M059J (cell line): Measurements from ENCODE around the gene MIER2. TPM values are rescaled to one million over a fixed set of nuclear protein-coding genes. Genes with fewer than 3 reads are reported as not detected.
A peak's percentile ranks its signal among the peaks of the same experiment; 100 is the strongest.
"Not testable (repeated sequence)": the region's sequence is repeated elsewhere in the genome, so short reads cannot be mapped to it uniquely, and the experiment has no call there.

Experiments
- DNase-seq: peaks from one replicate; pipeline ENCODE4 v3.0.0-alpha.2; 2012; ENCODE audit warnings: low read depth
- total RNA-seq: library from RNA; depleted of rRNA; stranded (reverse); fragments of >200 nt; shearing (Covaris generic); gene quantifications from 2 replicates; pipeline ENCODE4 v1.2.3, GENCODE V29; 2014; rRNA removed

The MIER2 gene
- total RNA-seq, 1 experiment from 2014 or later, result 17.9 TPM

GRCh38 chr19:283395-283794 is 61.2 kb downstream of the MIER2 start:
- DNase-seq, result no peak

GRCh38 chr19:282501-282900 is 62.1 kb downstream of the MIER2 start:
- no peak for DNase-seq

- DNase-seq, result no peak
These were observed 62.6 kb downstream of the MIER2 start for GRCh38 chr19:281992-282391.

- no peak for DNase-seq
These were observed 63.3 kb downstream of the MIER2 start for GRCh38 chr19:281156-281853.

- DNase-seq, result no peak
These were observed 64.0 kb downstream of the MIER2 start for GRCh38 chr19:280541-281009.

- no peak for DNase-seq
These were observed 64.9 kb downstream of the MIER2 start for GRCh38 chr19:279656-280055.

- DNase-seq, result no peak
These were observed 65.4 kb downstream of the MIER2 start for GRCh38 chr19:279231-279630.

- DNase-seq, result peak; percentile 44
These were observed 66.9 kb downstream of the MIER2 start for GRCh38 chr19:277581-278165.

GRCh38 chr19:277131-277530 is 67.5 kb downstream of the MIER2 start:
- DNase-seq, result no peak

GRCh38 chr19:275958-276646 is 68.5 kb downstream of the MIER2 start:
- DNase-seq, result no peak

- DNase-seq, result no peak
These were observed 69.6 kb downstream of the MIER2 start for GRCh38 chr19:275000-275399.

GRCh38 chr19:273393-273792 is 71.2 kb downstream of the MIER2 start:
- no peak for DNase-seq

GRCh38 chr19:271856-272255 is 72.7 kb downstream of the MIER2 start:
- DNase-seq, result no peak

GRCh38 chr19:270766-271318 is 73.8 kb downstream of the MIER2 start:
- DNase-seq, result not testable (repeated sequence)

- DNase-seq, result no peak
These were observed 75.4 kb downstream of the MIER2 start for GRCh38 chr19:269241-269640.

- DNase-seq, result no peak
These were observed 82.5 kb downstream of the MIER2 start for GRCh38 chr19:262125-262524.

- not testable (repeated sequence) for DNase-seq
These were observed 87.8 kb downstream of the MIER2 start for GRCh38 chr19:256804-257203.

Other genes starting within 250 kb of the MIER2 start
- not detected in 2 replicates for gene OR4F17, start 237.7 kb downstream of the MIER2 start, total RNA-seq
- 32.6 and 39.3 TPM in 2 replicates for gene PLPP2, start 53.4 kb downstream of the MIER2 start, total RNA-seq
- 0.74 TPM in 1 of 2 replicates, not detected in the other for gene C2CD4C, start 64.4 kb upstream of the MIER2 start, total RNA-seq
- gene SHC2, start 116.2 kb upstream of the MIER2 start, total RNA-seq, result 0.05 TPM in 1 of 2 replicates, not detected in the other
- not detected in 2 replicates for gene MADCAM1, start 151.7 kb upstream of the MIER2 start, total RNA-seq
- 43.6 and 43.9 TPM in 2 replicates for gene TPGS1, start 162.7 kb upstream of the MIER2 start, total RNA-seq
- gene CDC34, start 187.0 kb upstream of the MIER2 start, total RNA-seq, result 50.6 and 57.4 TPM in 2 replicates
- 0.84 and 1.6 TPM in 2 replicates for gene GZMM, start 199.3 kb upstream of the MIER2 start, total RNA-seq
- 961 and 1,106 TPM in 2 replicates for gene BSG, start 227.8 kb upstream of the MIER2 start, total RNA-seq
- gene HCN2, start 245.1 kb upstream of the MIER2 start, total RNA-seq, result 0.42 and 1.4 TPM in 2 replicates